GM04503 (cell line): ENCODE data around the gene DCLK2.
A peak's percentile ranks its signal among the peaks of the same experiment; 100 is the strongest.

Experiments
- DNase-seq: peaks from one replicate; pipeline ENCODE4 v3.0.0-alpha.2; 2012; ENCODE audit warnings: low read depth

Gene DCLK2

DNA sequence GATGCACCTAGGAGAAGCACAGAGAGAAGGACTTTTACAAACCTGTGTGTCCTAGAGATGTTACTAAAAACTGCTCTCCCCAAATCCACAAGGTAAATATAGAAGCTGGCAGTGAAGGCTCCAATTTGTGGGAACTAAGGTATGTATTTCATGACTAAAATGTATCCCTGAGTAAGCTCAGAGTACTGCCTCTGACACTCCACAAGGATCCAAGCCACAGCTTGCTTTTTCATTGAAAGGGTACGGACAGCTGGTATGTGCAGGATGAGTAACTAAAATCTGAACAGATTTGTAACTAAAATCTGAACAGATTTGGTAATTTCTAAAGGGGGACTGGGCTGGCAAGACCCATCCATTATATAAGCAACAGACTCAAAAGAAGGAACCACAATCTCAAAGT, 187.6 kb downstream of the DCLK2 start:
- no peak for DNase-seq

DNA sequence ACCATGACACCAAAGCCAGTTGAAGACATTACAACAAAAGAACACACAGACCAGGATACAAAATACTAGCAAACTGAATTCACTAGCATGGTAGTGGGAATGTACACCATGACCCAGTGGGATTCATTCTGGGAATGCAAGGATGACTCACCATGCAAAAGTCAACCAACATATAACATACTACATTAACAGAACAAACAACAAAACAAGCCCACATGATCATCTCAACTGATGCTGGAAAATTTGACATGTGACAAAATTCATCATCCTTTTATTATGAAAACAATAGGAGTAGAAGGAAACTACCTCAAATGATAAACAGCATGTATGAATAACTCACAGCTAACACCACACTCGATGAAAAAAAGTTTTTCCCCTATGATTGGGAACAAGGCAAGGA, 190.2 kb downstream of the DCLK2 start:
- no peak for DNase-seq

DNA sequence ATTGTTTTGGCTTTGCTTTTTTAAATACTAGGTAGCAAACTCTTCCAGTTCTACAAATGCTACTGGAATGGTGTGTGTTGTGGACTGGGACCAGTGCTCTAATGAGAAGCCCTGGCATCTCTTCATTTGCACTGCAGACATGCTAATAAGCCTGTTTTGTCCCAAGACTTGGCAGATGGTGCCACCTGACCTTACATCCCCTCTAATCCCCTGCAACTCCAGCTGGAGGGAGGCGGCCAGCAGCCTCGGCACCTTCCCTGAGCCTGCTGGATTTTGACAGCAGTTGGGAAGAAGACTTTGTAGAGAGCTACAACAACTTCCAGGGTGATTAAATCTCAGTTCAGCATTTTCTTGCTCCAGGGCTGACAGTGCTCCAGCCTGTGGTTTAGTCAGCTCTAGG, 200.0 kb downstream of the DCLK2 start:
- no peak for DNase-seq

DNA sequence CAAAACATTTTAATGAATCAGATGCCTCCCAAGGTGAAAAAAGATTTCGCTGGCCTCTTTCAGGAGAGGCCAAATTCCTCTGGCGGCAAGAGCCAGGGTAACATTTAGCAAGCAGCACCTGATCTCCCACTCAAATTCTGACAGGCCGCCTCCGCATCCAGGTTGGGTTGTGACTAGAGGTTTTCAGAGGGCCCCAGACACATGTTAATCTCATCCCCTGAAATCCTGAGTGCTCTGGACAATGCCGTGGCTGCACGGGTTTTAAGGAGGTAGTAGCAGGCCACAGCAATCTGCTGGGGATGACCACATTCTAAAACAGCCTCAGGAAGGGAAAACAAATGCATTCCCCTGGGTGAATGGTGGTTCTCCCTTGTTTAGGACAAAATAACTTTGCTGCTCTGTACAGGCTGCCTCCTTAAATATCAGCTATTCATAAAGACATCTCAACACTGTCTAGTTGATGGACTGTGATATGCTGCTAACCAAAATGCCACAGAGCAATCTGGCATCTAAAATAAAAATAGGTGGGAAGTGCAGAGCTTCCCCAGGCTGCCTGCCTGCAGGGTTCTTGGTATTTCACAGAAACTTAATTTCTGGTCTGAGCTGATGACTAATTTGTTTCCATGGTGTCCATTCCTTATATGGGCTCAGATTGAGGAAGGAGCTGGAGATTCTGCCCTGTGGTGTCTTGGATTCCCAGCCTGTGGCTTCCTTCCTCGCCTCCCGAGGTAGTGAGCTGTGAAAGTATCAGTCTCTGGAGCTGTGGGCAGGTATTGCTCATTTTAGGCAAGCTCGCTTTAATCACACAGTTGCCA, 202.0 kb downstream of the DCLK2 start:
- peak; percentile 77 for DNase-seq

DNA sequence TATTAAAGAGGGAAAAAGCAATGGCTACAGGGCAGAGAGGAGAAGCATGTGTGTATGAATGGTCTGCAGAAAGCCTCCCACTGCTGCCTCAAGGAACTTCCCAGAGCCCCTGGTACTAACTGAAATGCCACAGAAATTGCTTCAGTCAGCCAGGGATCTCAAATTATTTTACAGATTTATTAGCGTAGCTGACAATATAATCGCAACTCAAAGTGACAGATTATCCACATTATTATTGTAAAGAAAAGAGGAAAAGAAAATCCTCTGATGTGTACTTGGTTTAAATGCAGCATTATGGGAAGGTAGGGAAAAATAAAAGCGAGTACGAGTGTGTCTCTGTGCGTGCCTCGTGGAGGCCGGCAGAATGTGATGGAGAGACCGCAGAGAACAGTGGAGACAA, 202.7 kb downstream of the DCLK2 start:
- DNase-seq = no peak

DNA sequence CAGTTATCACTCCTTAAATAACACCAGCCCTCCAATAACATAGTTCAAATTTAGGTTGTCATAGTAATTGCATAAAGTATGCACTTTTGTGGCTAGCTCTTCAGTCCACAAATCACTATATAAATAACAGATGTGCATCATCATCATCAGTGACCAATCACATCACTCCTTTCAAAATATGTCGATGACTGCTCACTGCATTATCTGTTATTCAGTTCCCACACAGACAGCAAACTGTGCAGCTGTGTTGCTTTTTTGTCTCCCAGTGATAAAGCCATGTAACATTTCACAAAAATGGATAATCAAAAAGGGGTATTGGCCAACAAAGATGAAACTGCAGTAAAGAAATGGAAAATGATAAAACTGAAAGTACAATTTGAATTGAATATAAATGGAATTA, 205.4 kb downstream of the DCLK2 start:
- peak; percentile 85 for DNase-seq

DNA sequence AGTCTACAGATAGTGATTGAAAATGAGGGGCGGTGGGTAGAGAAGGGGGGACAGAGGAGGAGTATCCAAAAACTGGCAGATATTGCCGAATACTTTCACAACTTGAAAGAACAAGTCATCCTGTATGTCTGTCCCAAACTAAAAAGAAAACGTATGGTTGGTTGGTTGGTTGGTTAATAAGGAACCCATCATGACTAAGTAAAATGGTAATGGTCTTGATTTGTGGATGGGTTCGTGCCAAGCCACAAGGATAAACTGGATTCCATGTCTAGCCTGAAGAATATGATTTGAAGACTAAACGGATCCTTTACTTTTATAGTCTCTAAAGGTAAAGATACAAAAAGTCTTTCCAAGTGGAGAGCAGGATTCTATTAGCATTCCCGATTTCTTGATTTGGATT, 208.4 kb downstream of the DCLK2 start:
- no peak for DNase-seq

DNA sequence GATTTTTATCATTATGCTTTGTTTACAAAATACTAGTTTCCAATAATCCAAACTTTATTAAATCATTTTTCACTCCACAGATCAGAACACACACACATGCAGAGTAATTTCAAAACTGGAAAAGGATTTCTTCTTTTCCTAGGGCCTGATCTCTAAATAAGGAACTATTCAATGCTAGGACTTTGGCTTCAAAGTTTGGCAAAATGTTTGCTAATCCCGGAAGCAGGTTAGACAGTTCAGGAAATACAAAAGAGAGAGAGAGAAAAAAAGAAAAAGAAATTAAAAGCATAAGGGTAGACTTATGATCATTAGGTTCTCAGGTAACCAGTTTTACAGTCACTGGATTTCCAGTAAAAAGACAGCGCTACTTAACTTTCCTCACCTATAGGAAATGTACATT, 211.0 kb downstream of the DCLK2 start:
- DNase-seq = no peak

DNA sequence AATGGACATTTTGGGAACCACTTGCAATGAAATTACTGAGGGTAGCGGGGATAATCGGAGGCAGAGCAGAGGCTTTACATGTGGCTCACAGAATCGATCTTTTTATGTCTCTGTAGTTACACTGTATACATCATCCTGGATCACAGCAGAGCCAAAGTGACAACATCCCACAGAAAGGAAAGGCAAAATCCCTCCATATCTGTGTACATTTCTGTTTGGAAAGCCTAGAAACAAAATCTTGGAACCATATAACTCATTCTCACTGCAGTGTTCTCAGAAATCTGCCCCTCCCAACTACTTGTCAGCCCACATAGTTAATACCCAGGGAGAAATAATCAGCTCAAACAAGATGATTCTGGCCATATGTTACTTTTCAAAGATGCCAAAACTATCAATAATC, 211.6 kb downstream of the DCLK2 start:
- DNase-seq = no peak

DNA sequence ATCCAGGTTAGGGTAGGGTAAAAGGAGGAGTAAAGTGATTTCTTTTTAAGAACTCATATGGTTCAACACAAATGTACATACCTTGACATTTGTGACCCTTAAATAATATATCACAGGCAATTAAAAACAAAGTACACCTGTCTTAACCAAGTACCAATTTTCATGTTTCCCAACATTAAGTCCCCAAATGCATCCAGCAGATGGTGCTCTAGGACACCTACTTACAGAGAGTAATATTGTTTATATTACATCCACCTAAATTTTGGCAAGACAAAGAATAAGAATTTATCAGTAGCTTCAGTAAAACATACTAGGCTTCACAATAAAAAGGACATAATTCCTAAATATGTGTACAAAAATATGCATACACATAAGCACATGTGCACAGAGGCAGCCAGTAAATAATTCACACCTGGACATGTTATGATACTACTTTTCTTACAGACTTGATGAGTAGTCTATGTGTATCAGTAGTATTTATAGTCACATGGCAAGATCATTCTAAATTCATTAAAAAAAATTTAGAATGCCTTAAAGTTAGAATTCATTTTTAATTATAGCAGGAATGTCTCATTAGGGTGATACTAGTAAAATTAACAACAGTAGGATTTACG, 219.7 kb downstream of the DCLK2 start:
- DNase-seq = no peak

DNA sequence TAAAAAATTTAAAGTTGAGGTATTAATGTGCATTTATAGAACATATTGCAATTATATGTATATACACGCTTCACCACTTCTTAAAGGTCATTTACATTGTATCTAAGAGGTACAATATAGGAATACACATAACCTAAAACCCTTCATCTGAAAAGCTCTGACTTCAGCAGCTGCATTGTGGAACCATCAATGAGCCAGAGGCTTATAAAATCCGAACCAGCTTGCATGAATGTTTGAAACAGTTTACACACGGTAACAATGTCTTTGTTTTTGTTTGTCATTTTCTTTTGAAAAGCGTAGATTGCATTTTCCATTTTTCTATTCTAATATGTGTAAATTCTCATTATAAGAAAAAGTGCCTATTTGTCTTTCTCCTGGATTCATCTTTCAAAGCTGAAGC, 221.6 kb downstream of the DCLK2 start:
- DNase-seq = no peak

DNA sequence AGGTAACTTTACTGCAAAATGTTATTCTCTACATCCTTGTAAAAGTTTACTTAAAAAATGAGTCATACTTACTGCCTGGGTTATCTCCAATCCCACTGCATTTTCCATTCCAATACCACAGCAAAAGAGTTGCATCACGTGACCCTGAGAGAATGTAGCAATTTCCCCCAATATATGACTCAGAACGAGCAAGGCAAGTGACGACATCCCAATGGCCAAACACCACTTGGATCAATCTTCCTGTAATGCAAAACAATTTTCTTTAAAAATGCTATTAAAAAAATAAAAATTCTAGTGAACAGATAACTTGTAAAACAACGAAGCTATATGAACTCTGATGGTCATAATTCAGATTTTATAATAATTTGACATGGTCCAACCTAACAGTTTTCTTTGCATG, 224.3 kb downstream of the DCLK2 start:
- DNase-seq = peak; percentile 81

DNA sequence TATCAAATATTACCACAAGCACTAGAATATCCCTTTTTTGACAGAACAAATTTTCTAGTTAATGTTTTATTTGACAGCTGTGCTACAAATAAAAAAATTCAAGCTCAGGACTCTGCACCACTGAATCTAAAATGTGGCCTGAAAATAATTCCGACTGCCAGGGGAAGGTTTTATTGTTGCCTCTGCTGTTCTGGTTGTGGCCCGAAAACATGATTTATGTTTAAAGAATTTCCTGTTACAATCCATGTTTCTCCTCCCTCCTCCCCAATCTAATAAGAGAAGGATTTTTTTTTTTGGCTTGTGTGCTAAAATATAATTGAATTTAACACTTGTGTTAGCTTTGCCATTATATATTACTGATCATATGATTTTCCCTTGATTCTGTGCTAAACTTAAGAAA, 227.8 kb downstream of the DCLK2 start:
- peak; percentile 27 for DNase-seq

DNA sequence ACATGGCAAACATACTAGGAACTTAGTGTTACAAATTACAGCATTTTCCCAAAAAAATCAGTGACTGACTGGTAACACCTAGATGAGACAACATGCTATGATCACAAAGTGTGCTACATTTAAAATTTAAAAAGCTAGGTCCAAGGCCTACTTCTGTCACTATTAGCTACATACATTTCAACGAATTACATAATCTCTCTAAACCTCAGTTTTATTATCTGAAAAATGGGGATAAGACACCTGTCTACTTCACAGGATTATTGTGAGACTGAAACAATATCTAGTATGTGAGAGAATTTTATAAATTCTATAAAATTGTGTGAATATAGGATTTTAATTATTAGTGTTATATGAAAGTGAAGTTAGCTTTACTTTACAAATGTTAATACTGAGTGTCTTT, 228.5 kb downstream of the DCLK2 start:
- no peak for DNase-seq
